ENCODE results near the gene SCNN1B.
"Not testable (repeated sequence)": the region's sequence is repeated elsewhere in the genome, so short reads cannot be mapped to it uniquely, and the experiment has no call there.

The SCNN1B gene

DNA sequence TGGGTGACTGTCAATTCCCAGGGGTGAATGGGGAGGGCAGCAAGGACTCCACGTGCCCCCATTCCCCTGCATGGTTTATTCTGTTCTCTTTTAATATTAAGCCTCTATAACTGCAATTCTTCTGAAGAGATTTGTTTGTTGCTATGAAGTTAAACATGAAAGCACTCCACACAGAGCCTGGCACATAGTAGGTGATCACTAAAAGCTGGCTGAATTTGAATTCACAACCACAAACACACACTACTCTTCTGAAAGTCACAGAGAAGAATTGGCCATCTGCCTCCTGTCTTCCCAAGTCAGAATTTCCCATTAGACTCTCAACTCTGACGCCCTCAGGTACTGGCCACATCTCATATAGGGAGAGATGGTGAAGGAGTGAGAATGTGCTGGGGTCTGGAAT, 95.4 kb downstream of the SCNN1B start:
- no peak for DNase-seq (ENCODE audit: low spot score)

DNA sequence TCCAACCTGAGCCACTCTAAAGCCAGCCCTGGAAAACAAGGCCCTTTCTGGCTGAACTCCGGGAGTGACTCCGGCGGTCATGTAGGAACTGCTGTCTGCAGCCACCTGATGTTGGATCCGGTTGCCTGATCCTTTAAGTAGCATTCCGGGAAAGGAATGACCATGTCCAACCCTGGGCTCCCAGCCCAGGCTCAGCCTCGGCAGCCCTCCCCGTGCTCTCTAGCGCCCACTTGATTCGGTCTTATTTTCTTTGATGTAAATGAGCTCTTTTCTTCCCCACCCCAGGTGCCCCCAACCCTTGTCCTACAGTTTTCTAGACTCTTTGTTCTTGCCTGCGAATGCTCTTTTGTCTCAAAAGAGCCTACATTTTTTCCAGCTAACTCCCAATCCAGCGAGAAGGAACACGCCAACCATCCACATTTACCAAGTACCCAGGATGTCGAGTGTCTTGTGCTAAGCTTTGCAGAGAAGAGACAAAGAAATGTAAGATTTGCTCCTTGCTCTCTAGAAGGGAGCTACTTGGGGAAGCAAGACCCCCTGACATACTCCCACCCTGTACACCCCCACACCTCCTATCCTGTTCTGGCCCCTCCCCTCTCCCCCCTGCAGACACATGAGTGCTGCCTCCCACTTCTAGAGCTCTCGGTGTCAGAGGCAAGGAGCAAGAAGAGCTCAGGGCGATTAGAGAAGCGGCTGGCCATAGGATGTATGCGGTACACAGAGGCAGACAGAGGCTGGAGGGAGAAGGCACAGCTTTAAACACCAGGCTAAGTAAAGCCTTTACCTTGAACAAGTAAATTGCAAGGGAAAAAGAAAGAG, 97.1 kb downstream of the SCNN1B start:
- no peak for DNase-seq (ENCODE audit: low spot score)
- no peak for TF ChIP-seq CTCF (IDR thresholded peaks at IDR 0.05; ENCODE audit: borderline replicate concordance, control extremely low read depth, extremely low read depth, insufficient read depth, missing control alignments)
- in situ Hi-C loops (cut with MboI; ENCODE audit: low sequenced_read_pairs, unreplicated experiment), result no loop called here

More for the DNA sequence above, 95.4 kb downstream of the SCNN1B start:
- TF ChIP-seq CTCF (IDR thresholded peaks at IDR 0.05; ENCODE audit: borderline replicate concordance, control extremely low read depth, extremely low read depth, insufficient read depth, missing control alignments), result no peak
- in situ Hi-C loops (cut with MboI; ENCODE audit: low sequenced_read_pairs, unreplicated experiment), result no loop called here

DNA sequence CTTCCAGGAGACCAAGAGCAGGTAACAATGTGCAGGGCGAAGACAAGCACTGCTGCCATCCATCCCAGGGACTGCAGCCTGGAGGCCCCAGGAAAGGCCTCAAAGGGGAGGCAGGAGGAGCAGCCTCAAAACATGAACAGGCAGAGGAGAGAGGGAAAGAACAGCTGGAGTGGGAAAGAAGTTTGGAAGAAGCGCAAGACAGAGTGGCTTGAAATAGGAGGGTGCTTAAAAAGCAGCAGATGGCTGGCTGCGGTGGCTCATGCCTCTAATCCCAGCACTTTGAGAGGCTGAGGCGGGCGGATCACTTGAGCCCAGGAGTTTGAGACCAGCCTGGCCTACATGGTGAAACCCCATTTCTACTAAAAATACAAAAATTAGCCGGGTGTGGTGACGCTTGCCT, 98.3 kb downstream of the SCNN1B start:
- DNase-seq (ENCODE audit: low spot score); in situ Hi-C loops (cut with MboI; ENCODE audit: low sequenced_read_pairs, unreplicated experiment): not testable (repeated sequence)

GRCh38 chr16:23401139-23401538, 99.0 kb downstream of the SCNN1B start:
- no peak for TF ChIP-seq CTCF (IDR thresholded peaks at IDR 0.05; ENCODE audit: borderline replicate concordance, control extremely low read depth, extremely low read depth, insufficient read depth, missing control alignments)
- DNase-seq (ENCODE audit: low spot score), result no peak
- in situ Hi-C loops (cut with MboI; ENCODE audit: low sequenced_read_pairs, unreplicated experiment), result no loop called here

DNA sequence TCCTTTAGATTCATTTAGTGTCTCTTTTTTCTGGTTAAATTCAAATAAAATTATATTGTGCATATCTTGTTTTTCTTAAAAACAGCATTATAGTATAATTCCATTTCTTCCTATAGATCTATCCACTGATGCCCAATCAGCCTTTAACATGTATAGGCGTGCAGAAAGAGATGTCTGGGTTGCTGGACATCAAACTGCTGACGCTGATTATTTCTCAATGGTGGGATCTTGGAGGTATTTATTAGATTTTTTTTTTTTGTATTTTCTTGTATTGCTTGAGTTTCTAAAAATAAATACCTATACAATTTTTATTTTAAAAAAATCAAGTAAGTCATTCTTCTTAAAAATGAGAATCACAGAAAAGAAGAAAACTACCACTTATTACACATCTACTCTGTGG, 100.0 kb downstream of the SCNN1B start:
- in situ Hi-C loops (cut with MboI; ENCODE audit: low sequenced_read_pairs, unreplicated experiment), result no loop called here
- no peak for TF ChIP-seq CTCF (IDR thresholded peaks at IDR 0.05; ENCODE audit: borderline replicate concordance, control extremely low read depth, extremely low read depth, insufficient read depth, missing control alignments)
- DNase-seq (ENCODE audit: low spot score), result no peak

- no peak for DNase-seq (ENCODE audit: low spot score)
- in situ Hi-C loops (cut with MboI; ENCODE audit: low sequenced_read_pairs, unreplicated experiment), result no loop called here
- TF ChIP-seq CTCF (IDR thresholded peaks at IDR 0.05; ENCODE audit: borderline replicate concordance, control extremely low read depth, extremely low read depth, insufficient read depth, missing control alignments), result no peak
Observed at GRCh38 chr16:23403547-23403946, 101.4 kb downstream of the SCNN1B start.

DNA sequence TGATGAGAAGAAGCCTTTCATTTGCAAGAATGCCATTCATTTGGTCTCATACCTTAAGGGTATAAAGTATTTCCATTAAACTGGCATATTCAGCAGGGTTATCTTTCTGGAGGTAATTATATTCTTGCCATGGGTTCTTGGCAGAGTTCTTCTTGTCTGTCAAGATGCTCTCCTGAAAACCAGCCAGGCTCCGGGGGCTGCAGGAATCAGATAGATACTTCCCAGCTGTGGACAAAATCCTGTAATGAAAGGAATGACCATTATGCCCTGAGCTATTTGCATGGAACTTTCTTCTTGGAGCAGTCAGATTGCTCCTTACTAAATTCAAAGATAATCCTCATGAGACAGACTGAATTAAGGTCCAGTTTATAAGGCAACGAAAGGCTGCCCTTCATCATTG, 103.9 kb downstream of the SCNN1B start:
- no peak for DNase-seq (ENCODE audit: low spot score)
- in situ Hi-C loops (cut with MboI; ENCODE audit: low sequenced_read_pairs, unreplicated experiment), result no loop called here
- no peak for TF ChIP-seq CTCF (IDR thresholded peaks at IDR 0.05; ENCODE audit: borderline replicate concordance, control extremely low read depth, extremely low read depth, insufficient read depth, missing control alignments)
